DOHH2 (cell line): ENCODE measurements around the gene PKNOX1.
"Not testable (repeated sequence)": the region's sequence is repeated elsewhere in the genome, so short reads cannot be mapped to it uniquely, and the experiment has no call there.

Experiments used
- EZH2phosphoT487 ChIP-seq: fragments of 200-600 bp; sonication (generic); IDR thresholded peaks from 2 replicates; pipeline ENCODE4 v1.6.1; 2017; ENCODE audit warnings: borderline replicate concordance, mild to moderate bottlenecking, antibody characterized with exemption, low read length, moderate library complexity, mixed read lengths
- TF ChIP-seq, protein P1 (sequence below): fragments of 200-600 bp; sonication (generic); IDR thresholded peaks from one replicate; pipeline ENCODE4 v1.5.1; 2014; ENCODE audit warnings: antibody characterized with exemption, mild to moderate bottlenecking, low read depth, low read length; ENCODE audit not compliant: poor library complexity, severe bottlenecking

- TF ChIP-seq, protein P1, sequence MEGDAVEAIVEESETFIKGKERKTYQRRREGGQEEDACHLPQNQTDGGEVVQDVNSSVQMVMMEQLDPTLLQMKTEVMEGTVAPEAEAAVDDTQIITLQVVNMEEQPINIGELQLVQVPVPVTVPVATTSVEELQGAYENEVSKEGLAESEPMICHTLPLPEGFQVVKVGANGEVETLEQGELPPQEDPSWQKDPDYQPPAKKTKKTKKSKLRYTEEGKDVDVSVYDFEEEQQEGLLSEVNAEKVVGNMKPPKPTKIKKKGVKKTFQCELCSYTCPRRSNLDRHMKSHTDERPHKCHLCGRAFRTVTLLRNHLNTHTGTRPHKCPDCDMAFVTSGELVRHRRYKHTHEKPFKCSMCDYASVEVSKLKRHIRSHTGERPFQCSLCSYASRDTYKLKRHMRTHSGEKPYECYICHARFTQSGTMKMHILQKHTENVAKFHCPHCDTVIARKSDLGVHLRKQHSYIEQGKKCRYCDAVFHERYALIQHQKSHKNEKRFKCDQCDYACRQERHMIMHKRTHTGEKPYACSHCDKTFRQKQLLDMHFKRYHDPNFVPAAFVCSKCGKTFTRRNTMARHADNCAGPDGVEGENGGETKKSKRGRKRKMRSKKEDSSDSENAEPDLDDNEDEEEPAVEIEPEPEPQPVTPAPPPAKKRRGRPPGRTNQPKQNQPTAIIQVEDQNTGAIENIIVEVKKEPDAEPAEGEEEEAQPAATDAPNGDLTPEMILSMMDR, result not testable (repeated sequence)
- TF ChIP-seq EZH2phosphoT487, result not testable (repeated sequence)
Observed at GRCh38 chr21:43038659-43039044, 64.3 kb downstream of the PKNOX1 start.
